Ishikawa (cell line): ENCODE measurements around the gene ANKRD1.
A peak's percentile ranks its signal among the peaks of the same experiment; 100 is the strongest.

ENCODE experiments used
- CEBPB ChIP-seq: IDR thresholded peaks from 2 replicates; pipeline ENCODE4 v1.6.1; 2012
- CREB1 ChIP-seq: IDR thresholded peaks from 2 replicates; pipeline ENCODE4 v1.6.1; 2012; ENCODE audit warnings: low read depth
- EGR1 ChIP-seq: IDR thresholded peaks from 2 replicates; pipeline ENCODE4 v1.6.1; 2012
- EP300 ChIP-seq: IDR thresholded peaks from 2 replicates; pipeline ENCODE4 v1.6.1; 2012; ENCODE audit warnings: borderline replicate concordance
- FOXM1 ChIP-seq: IDR thresholded peaks from 2 replicates; pipeline ENCODE4 v1.6.1; 2012; ENCODE audit warnings: low read depth, borderline replicate concordance
- MAX ChIP-seq: IDR thresholded peaks from 2 replicates; pipeline ENCODE4 v1.6.1; 2012
- NFIC ChIP-seq: IDR thresholded peaks from 2 replicates; pipeline ENCODE4 v1.6.1; 2012
- RAD21 ChIP-seq: IDR thresholded peaks from 2 replicates; pipeline ENCODE4 v1.6.1; 2012; ENCODE audit warnings: low read depth
- REST ChIP-seq: IDR thresholded peaks from 2 replicates; pipeline ENCODE4 v1.6.1; 2012; ENCODE audit warnings: low read depth, mild to moderate bottlenecking
- TAF1 ChIP-seq: IDR thresholded peaks from 2 replicates; pipeline ENCODE4 v1.6.1; 2012; ENCODE audit warnings: low read depth, mild to moderate bottlenecking
- TCF12 ChIP-seq: IDR thresholded peaks from 2 replicates; pipeline ENCODE4 v1.6.1; 2012; ENCODE audit warnings: low read depth
- TEAD4 ChIP-seq: IDR thresholded peaks from 2 replicates; pipeline ENCODE4 v1.6.1; 2012
- USF1 ChIP-seq: IDR thresholded peaks from 2 replicates; pipeline ENCODE4 v1.6.1; 2012
- YY1 ChIP-seq: IDR thresholded peaks from 2 replicates; pipeline ENCODE4 v1.6.1; 2012; ENCODE audit warnings: low read depth
- ZBTB7A ChIP-seq: IDR thresholded peaks from 2 replicates; pipeline ENCODE4 v1.6.1; 2012; ENCODE audit warnings: low read depth

Gene ANKRD1

GRCh38 chr10:90884431-90884830 lies 36.5 kb downstream of the ANKRD1 start:
- TF ChIP-seq EP300 (no peak), EGR1 (no peak), USF1 (no peak), REST (no peak), TCF12 (no peak)

- peak; percentile 68 for TF ChIP-seq RAD21
Observed at GRCh38 chr10:90880059-90880719, 40.7 kb downstream of the ANKRD1 start.

- TF ChIP-seq REST (no peak), TCF12 (no peak), MAX (no peak), EP300 (no peak), ZBTB7A (no peak), FOXM1 (no peak), USF1 (no peak), TEAD4 (no peak), RAD21 (no peak), YY1 (no peak), NFIC (no peak), TAF1 (no peak), CREB1 (no peak), CEBPB (no peak)
Observed at GRCh38 chr10:90879062-90879461, 41.8 kb downstream of the ANKRD1 start.

- no peak for TF ChIP-seq EGR1
- TF ChIP-seq ZBTB7A: no peak
- no peak for TF ChIP-seq FOXM1
- TF ChIP-seq CREB1: no peak
- no peak for TF ChIP-seq REST
- TF ChIP-seq YY1: no peak
- TF ChIP-seq USF1: no peak
- TF ChIP-seq NFIC: no peak
- no peak for TF ChIP-seq RAD21
- TF ChIP-seq TCF12: no peak
Observed at GRCh38 chr10:90872648-90873020, 48.3 kb downstream of the ANKRD1 start.

GRCh38 chr10:90871766-90872647 lies 48.9 kb downstream of the ANKRD1 start, which contains the start of gene RPP30:
RPP30 (plus strand) TSS chr10:90871974; CDS start chr10:90871987, 13 bp downstream.
- TF ChIP-seq MAX (peak; percentile 78; the same call in 1 of the 2 replicates), TCF12 (peak; percentile 67; the same call in 1 of the 2 replicates), USF1 (peak; percentile 81), FOXM1 (no peak), EP300 (no peak), NFIC (no peak), ZBTB7A (no peak), TEAD4 (no peak), CREB1 (no peak), YY1 (peak; percentile 98), TAF1 (peak; percentile 95), EGR1 (no peak; the same call in 1 of the 2 replicates), RAD21 (no peak), REST (no peak), CEBPB (no peak)
